Stimulated activated CD4-positive, alpha-beta T cell treated with anti-CD3 and anti-CD28 coated beads, Interleukin-4, amount 100 ng/mL, for 24 hours (primary cell): ENCODE data around the gene NKX2-4.

Experiments
- DNase-seq: peaks from one replicate; pipeline ENCODE4 v3.0.0-alpha.2; 2020

The NKX2-4 gene

GRCh38 chr20:21357844-21358243 is 39.5 kb downstream of the NKX2-4 start:
- DNase-seq = no peak

- no peak for DNase-seq
Observed at GRCh38 chr20:21356386-21356785, 40.9 kb downstream of the NKX2-4 start.

- DNase-seq = no peak
Observed at GRCh38 chr20:21355981-21356380, 41.3 kb downstream of the NKX2-4 start.

- DNase-seq = no peak
Observed at GRCh38 chr20:21353236-21353635, 44.1 kb downstream of the NKX2-4 start.

- no peak for DNase-seq
Observed at GRCh38 chr20:21352703-21353102, 44.6 kb downstream of the NKX2-4 start.
